Right kidney (tissue), 9 donors: ENCODE data around the gene CITED1.
"Not testable (repeated sequence)": the region's sequence is repeated elsewhere in the genome, so short reads cannot be mapped to it uniquely, and the experiment has no call there.

ENCODE experiments used
- DNase-seq: peaks from one replicate; pipeline ENCODE4 v3.0.0-alpha.2; 2016
- long read RNA-seq, 8 donors: transcript quantifications; one replicate each; lab custom pipeline, GENCODE V29; 2026

The CITED1 gene
- long read RNA-seq, donor 1, transcript CITED1-201 (3 exons, 1,231 nt) = minor isoform, 5 of 27 reads
- long read RNA-seq, donor 1, transcript CITED1-207 (3 exons, 820 nt) = major isoform, 15 of 27 reads
- long read RNA-seq, donor 1, partial matches to known transcripts = 0 of 27 reads
- long read RNA-seq, donor 1, other reads (novel, unspliced or antisense) = 0 of 27 reads
- long read RNA-seq, donor 2, partial matches to known transcripts = 0 of 9 reads
- long read RNA-seq, donor 2, other reads (novel, unspliced or antisense) = 0 of 9 reads
- long read RNA-seq, donor 3, partial matches to known transcripts = 0 of 4 reads
- long read RNA-seq, donor 3, other reads (novel, unspliced or antisense) = 0 of 4 reads
- long read RNA-seq, donor 4, transcript CITED1-207 (3 exons, 820 nt) = major isoform, 6 of 13 reads
- long read RNA-seq, donor 4, partial matches to known transcripts = 0 of 13 reads
- long read RNA-seq, donor 4, other reads (novel, unspliced or antisense) = 0 of 13 reads
- long read RNA-seq, donor 5, partial matches to known transcripts = 0 of 8 reads
- long read RNA-seq, donor 5, other reads (novel, unspliced or antisense) = 0 of 8 reads
- long read RNA-seq, donor 6, partial matches to known transcripts = 0 of 5 reads
- long read RNA-seq, donor 6, other reads (novel, unspliced or antisense) = 0 of 5 reads
- long read RNA-seq, donor 7, transcript CITED1-206 (4 exons, 941 nt) = minor isoform, 5 of 29 reads
- long read RNA-seq, donor 7, transcript CITED1-201 (3 exons, 1,231 nt) = minor isoform, 7 of 29 reads
- long read RNA-seq, donor 7, transcript CITED1-207 (3 exons, 820 nt) = major isoform, 14 of 29 reads
- long read RNA-seq, donor 7, partial matches to known transcripts = 0 of 29 reads
- long read RNA-seq, donor 7, other reads (novel, unspliced or antisense) = 0 of 29 reads
- long read RNA-seq, donor 8, transcript CITED1-207 (3 exons, 820 nt) = major isoform, 5 of 11 reads
- long read RNA-seq, donor 8, partial matches to known transcripts = 0 of 11 reads
- long read RNA-seq, donor 8, other reads (novel, unspliced or antisense) = 0 of 11 reads

- peak; percentile 47 for DNase-seq
Measured at GRCh38 chrX:72305286-72306084, at the start of gene CITED1. Gene CITED1 (minus strand): TSS chrX:72305914. CDS start chrX:72302869, 3,045 bp downstream.

GRCh38 chrX:72352786-72353185 is 47.1 kb upstream of the CITED1 start:
- no peak for DNase-seq

- no peak for DNase-seq
Measured at GRCh38 chrX:72351606-72352334, 46.1 kb upstream of the CITED1 start.

GRCh38 chrX:72349190-72349589 is 43.5 kb upstream of the CITED1 start:
- no peak for DNase-seq

GRCh38 chrX:72348247-72348979 is 42.7 kb upstream of the CITED1 start:
- DNase-seq = no peak

GRCh38 chrX:72347366-72347765 is 41.7 kb upstream of the CITED1 start:
- DNase-seq = no peak

- DNase-seq = no peak
Measured at GRCh38 chrX:72346302-72346949, 40.7 kb upstream of the CITED1 start.

- no peak for DNase-seq
Measured at GRCh38 chrX:72340626-72341025, 34.9 kb upstream of the CITED1 start.

GRCh38 chrX:72340041-72340440 is 34.3 kb upstream of the CITED1 start:
- DNase-seq = no peak

GRCh38 chrX:72330131-72330530 is 24.4 kb upstream of the CITED1 start:
- DNase-seq = no peak

GRCh38 chrX:72326605-72327300 is 21.0 kb upstream of the CITED1 start:
- no peak for DNase-seq

GRCh38 chrX:72319651-72320050 is 13.9 kb upstream of the CITED1 start:
- DNase-seq = not testable (repeated sequence)

GRCh38 chrX:72317139-72317538 is 11.4 kb upstream of the CITED1 start:
- no peak for DNase-seq

- peak; percentile 20 for DNase-seq
Measured at GRCh38 chrX:72316408-72317110, 10.8 kb upstream of the CITED1 start.

GRCh38 chrX:72314881-72315280 is 9.2 kb upstream of the CITED1 start:
- DNase-seq = no peak

GRCh38 chrX:72313707-72314641 is 8.3 kb upstream of the CITED1 start:
- DNase-seq = no peak

GRCh38 chrX:72312311-72312940 is 6.7 kb upstream of the CITED1 start:
- no peak for DNase-seq
